GM23248 (cell line): Measurements from ENCODE around the gene MYOM1. TPM values are rescaled to one million over a fixed set of nuclear protein-coding genes. Genes with fewer than 3 reads are reported as not detected.

Experiments
- DNase-seq: peaks from one replicate; pipeline ENCODE4 v3.0.0-alpha.2; 2015
- H2AFZ ChIP-seq: fragments of 200-600 bp; sonication (generic); 2 replicates; pipeline ENCODE4 v1.6.1; 2016; ENCODE audit warnings: antibody characterized with exemption
- H3F3A ChIP-seq: fragments of 200-600 bp; sonication (generic); 2 replicates; pipeline ENCODE4 v1.6.1; 2016; ENCODE audit warnings: mild to moderate bottlenecking, antibody characterized with exemption, mixed run types; ENCODE audit not compliant: insufficient read depth
- H3K27ac ChIP-seq: fragments of 200-600 bp; sonication (generic); 2 replicates; pipeline ENCODE4 v1.5.1; 2016; ENCODE audit warnings: mild to moderate bottlenecking
- H3K27me3 ChIP-seq: fragments of 200-600 bp; sonication (generic); replicated peaks from 2 replicates; pipeline ENCODE4 v1.6.1; 2016; ENCODE audit warnings: mild to moderate bottlenecking; ENCODE audit not compliant: insufficient read depth
- H3K36me3 ChIP-seq: fragments of 200-600 bp; sonication (generic); 2 replicates; pipeline ENCODE4 v1.6.1; 2016; ENCODE audit warnings: low read depth, mild to moderate bottlenecking
- H3K4me1 ChIP-seq: fragments of 200-600 bp; sonication (generic); 2 replicates; pipeline ENCODE4 v1.6.1; 2016; ENCODE audit warnings: mild to moderate bottlenecking; ENCODE audit not compliant: insufficient read depth
- H3K4me2 ChIP-seq: fragments of 200-600 bp; sonication (generic); one replicate; pipeline ENCODE4 v1.6.1; 2016; ENCODE audit warnings: mild to moderate bottlenecking; ENCODE audit not compliant: unreplicated experiment
- H3K4me3 ChIP-seq: fragments of 200-600 bp; sonication (generic); 2 replicates; pipeline ENCODE4 v1.5.1; 2016; ENCODE audit warnings: mild to moderate bottlenecking
- H3K79me2 ChIP-seq: fragments of 200-600 bp; sonication (generic); 2 replicates; pipeline ENCODE4 v1.6.1; 2016; ENCODE audit warnings: mild to moderate bottlenecking; ENCODE audit not compliant: insufficient read depth
- H3K9ac ChIP-seq: fragments of 200-600 bp; sonication (generic); 2 replicates; pipeline ENCODE4 v1.6.1; 2016; ENCODE audit warnings: mild to moderate bottlenecking
- H3K9me2 ChIP-seq: fragments of 200-600 bp; sonication (generic); 2 replicates; pipeline ENCODE4 v1.6.1; 2016; ENCODE audit warnings: mixed run types, mild to moderate bottlenecking, moderate library complexity; ENCODE audit not compliant: insufficient read depth
- H3K9me3 ChIP-seq: fragments of 200-600 bp; sonication (generic); one replicate; pipeline ENCODE4 v1.6.1; 2017; ENCODE audit warnings: low read depth
- H4K20me1 ChIP-seq: fragments of 200-600 bp; sonication (generic); 2 replicates; pipeline ENCODE4 v1.6.0; 2016; ENCODE audit not compliant: insufficient read depth
- EZH2 ChIP-seq: fragments of 200-600 bp; sonication (generic); IDR thresholded peaks from 2 replicates; pipeline ENCODE4 v1.6.1; 2018; ENCODE audit warnings: antibody characterized with exemption, mild to moderate bottlenecking; ENCODE audit not compliant: insufficient read depth, poor library complexity, severe bottlenecking
- EZH2phosphoT487 ChIP-seq: fragments of 200-600 bp; sonication (generic); IDR thresholded peaks from 2 replicates; pipeline ENCODE4 v1.6.1; 2018; ENCODE audit warnings: antibody characterized with exemption, moderate library complexity, mild to moderate bottlenecking, low read depth; ENCODE audit not compliant: insufficient read depth
- WGBS, 2 experiments: methylation state at CpG; one replicate each; pipeline ENCODE4 v1.1.6; 2015 to 2017; ENCODE audit warnings: low lambda C conversion rate in 2 of 2, low coverage in 1 of 2; ENCODE audit errors: missing lambda C conversion rate in 2 of 2; 5-methylcytosine and 5-hydroxymethylcytosine counted together
- in situ Hi-C: fragments of 300-500 bp; cut with MboI; formaldehyde crosslinking; loops from 2 replicates; pipeline ENCODE4 v1.15.0; 2020
- polyA plus RNA-seq: library from polyadenylated mRNA; unstranded; fragments of >200 nt; fragmentation: Nextera tagmentation; extraction: Ambion mirVana; gene quantifications from 2 replicates; pipeline ENCODE4 v1.2.1, GENCODE V29; 2016
- total RNA-seq: library from RNA; depleted of rRNA; stranded (reverse); fragments of >200 nt; shearing (Covaris generic); gene quantifications from 2 replicates; pipeline ENCODE4 v1.2.3, GENCODE V29; 2014

Gene MYOM1
- total and polyA plus RNA-seq, 2 experiments from 2014 or later = 0.64 to 0.65 TPM

DNA sequence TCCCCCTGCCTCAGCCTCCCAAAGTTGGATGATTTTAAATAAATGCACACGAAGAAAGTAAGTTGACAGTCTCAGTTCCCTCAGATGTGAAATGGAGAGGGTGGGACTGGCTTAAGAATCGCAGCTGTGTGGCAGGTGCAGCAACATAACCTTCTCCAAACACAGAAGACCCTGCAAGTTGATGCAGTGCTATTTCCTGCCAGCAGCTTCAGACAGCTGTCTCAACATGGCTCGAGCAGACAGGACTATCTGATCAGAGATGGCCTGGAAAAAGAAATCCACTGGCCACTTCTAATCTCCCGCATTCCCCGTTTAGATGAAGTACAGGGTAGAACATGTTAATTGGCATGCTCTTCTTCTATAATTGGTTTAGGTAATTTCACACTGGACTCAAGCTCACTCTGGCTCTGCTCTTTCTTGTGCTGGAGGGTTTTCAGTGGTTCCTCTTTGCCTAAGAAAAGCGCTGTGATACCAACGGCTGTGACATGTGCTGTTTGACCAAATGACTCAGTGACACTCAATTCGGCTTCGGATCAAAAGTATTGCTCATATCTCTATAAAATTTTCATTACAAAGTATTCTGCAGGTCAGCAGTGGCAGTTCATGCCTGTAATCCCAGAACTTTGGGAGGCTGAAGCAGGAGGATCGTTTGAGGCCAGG lies 40.2 kb downstream of the MYOM1 start:
- no peak for DNase-seq
- H3F3A ChIP-seq = peaks cover 7% of the 10 kb centered on the region; the same call in 1 of the 2 replicates
- H3K9me2 ChIP-seq = no peaks in the 10 kb centered on the region
- H3K4me2 ChIP-seq = no peak overlapping the region
- H4K20me1 ChIP-seq = no peaks in the 10 kb centered on the region
- no peaks in the 10 kb centered on the region for H3K27me3 ChIP-seq
- H3K9ac ChIP-seq = no peak overlapping the region
- no peaks in the 10 kb centered on the region for H3K9me3 ChIP-seq
- H2AFZ ChIP-seq = no peak overlapping the region
- H3K79me2 ChIP-seq = no peaks in the 10 kb centered on the region
- no peaks in the 10 kb centered on the region for H3K36me3 ChIP-seq
- in situ Hi-C loops = no loop called here
- TF ChIP-seq EZH2phosphoT487 (no peak), EZH2 (no peak)
- H3K27ac ChIP-seq = no peak overlapping the region
- H3K4me3 ChIP-seq = no peak overlapping the region
- H3K4me1 ChIP-seq = peaks cover 8% of the 10 kb centered on the region
- 60 to 61% methylated on average over 10 of the region's 10 CpGs for WGBS, 2 experiments

- Histone ChIP-seq H3K27me3 (no peaks in the 10 kb centered on the region), H3F3A (peaks cover 7% of the 10 kb centered on the region; the same call in 1 of the 2 replicates), H3K27ac (no peak overlapping the region), H3K9ac (no peak overlapping the region), H2AFZ (no peak overlapping the region), H3K4me3 (no peak overlapping the region), H4K20me1 (no peaks in the 10 kb centered on the region), H3K4me2 (no peak overlapping the region), H3K9me3 (no peaks in the 10 kb centered on the region), H3K79me2 (no peaks in the 10 kb centered on the region), H3K9me2 (no peaks in the 10 kb centered on the region), H3K4me1 (peaks cover 8% of the 10 kb centered on the region), H3K36me3 (no peaks in the 10 kb centered on the region)
- in situ Hi-C loops = no loop called here
- DNase-seq = no peak
- 82 to 83% methylated on average over 15 of the region's 15 CpGs for WGBS, 2 experiments
- no peak for TF ChIP-seq EZH2
- no peak for TF ChIP-seq EZH2phosphoT487
Measured at GRCh38 chr18:3177902-3178687, 41.7 kb downstream of the MYOM1 start.

- H3K79me2 ChIP-seq = no peaks in the 10 kb centered on the region
- H2AFZ ChIP-seq = no peak overlapping the region
- no peak for DNase-seq
- no peaks in the 10 kb centered on the region for H3K9me3 ChIP-seq
- no peaks in the 10 kb centered on the region for H4K20me1 ChIP-seq
- in situ Hi-C loops = no loop called here
- TF ChIP-seq EZH2phosphoT487 (no peak), EZH2 (no peak)
- no peaks in the 10 kb centered on the region for H3K36me3 ChIP-seq
- H3K4me3 ChIP-seq = no peak overlapping the region
- peaks cover 5% of the 10 kb centered on the region for H3K4me1 ChIP-seq
- no peak overlapping the region for H3K9ac ChIP-seq
- no peak overlapping the region for H3K27ac ChIP-seq
- peaks cover 4% of the 10 kb centered on the region; the same call in 1 of the 2 replicates for H3F3A ChIP-seq
- H3K4me2 ChIP-seq = no peak overlapping the region
- no peaks in the 10 kb centered on the region for H3K27me3 ChIP-seq
- 54 to 71% methylated on average over 2 of the region's 2 CpGs for WGBS, 2 experiments
- H3K9me2 ChIP-seq = no peaks in the 10 kb centered on the region
Measured at GRCh38 chr18:3175195-3175758, 44.5 kb downstream of the MYOM1 start.

GRCh38 chr18:3172097-3172496 lies 47.7 kb downstream of the MYOM1 start:
- H3K9me2 ChIP-seq = no peaks in the 10 kb centered on the region
- no peaks in the 10 kb centered on the region for H3K4me1 ChIP-seq
- H4K20me1 ChIP-seq = no peaks in the 10 kb centered on the region
- no peaks in the 10 kb centered on the region for H3K79me2 ChIP-seq
- no peak overlapping the region for H3K4me3 ChIP-seq
- H3K36me3 ChIP-seq = no peaks in the 10 kb centered on the region
- no peak overlapping the region for H3K9ac ChIP-seq
- no peak for DNase-seq
- no peak overlapping the region for H3K4me2 ChIP-seq
- H2AFZ ChIP-seq = no peak overlapping the region
- in situ Hi-C loops = no loop called here
- TF ChIP-seq EZH2 (no peak), EZH2phosphoT487 (no peak)
- H3K9me3 ChIP-seq = no peaks in the 10 kb centered on the region
- no peaks in the 10 kb centered on the region for H3K27me3 ChIP-seq
- WGBS, 2 experiments = 69 to 74% methylated on average over 3 of the region's 3 CpGs
- H3F3A ChIP-seq = no peaks in the 10 kb centered on the region
- H3K27ac ChIP-seq = no peak overlapping the region
